CD4-positive, CD25-positive, alpha-beta regulatory T cell (primary cell): ENCODE results near the gene EDC3. TPM values are rescaled to one million over a fixed set of nuclear protein-coding genes. Genes with fewer than 3 reads are reported as not detected.

Experiments
- ATAC-seq, 2 donors: fragments of 150-1000 bp; cut with Tn5 transposase; one replicate each; pipeline ENCODE4 v1.10.0; 2021; ENCODE audit warnings: low read depth in 2 of 2, moderate number of reproducible peaks in 2 of 2, moderate library complexity in 1 of 2
- DNase-seq, 3 donors: peaks; one replicate each; pipeline versions ENCODE4 v3.0.0 to v3.0.0-alpha.2; 2012 to 2022; ENCODE audit warnings: mixed read lengths in 1 of 3
- H3K27ac ChIP-seq: one replicate; pipeline ENCODE4 v1.7.0; 2013; ENCODE audit warnings: mild to moderate bottlenecking, low read length; ENCODE audit not compliant: insufficient read depth, poor library complexity, severe bottlenecking
- H3K27me3 ChIP-seq: one replicate; pipeline ENCODE4 v1.7.0; 2013; ENCODE audit warnings: low read length; ENCODE audit not compliant: control insufficient read depth, insufficient read depth
- H3K36me3 ChIP-seq: one replicate; pipeline ENCODE4 v1.7.0; 2013; ENCODE audit warnings: mild to moderate bottlenecking, low read length, moderate library complexity; ENCODE audit not compliant: control insufficient read depth, insufficient read depth
- H3K4me1 ChIP-seq: 2 replicates; pipeline ENCODE4 v1.7.0; 2013; ENCODE audit warnings: mild to moderate bottlenecking, low read length; ENCODE audit not compliant: insufficient read depth, control insufficient read depth, poor library complexity, severe bottlenecking
- H3K4me3 ChIP-seq: one replicate; pipeline ENCODE4 v1.7.0; 2013; ENCODE audit warnings: low read depth, mild to moderate bottlenecking, low read length, moderate library complexity
- H3K9me3 ChIP-seq, 2 experiments: 1 replicate in 1 of 2; 2 replicates in 1 of 2; pipeline ENCODE4 v1.7.0; 2013; ENCODE audit warnings: low read length in 2 of 2, mild to moderate bottlenecking in 1 of 2, moderate library complexity in 1 of 2; ENCODE audit not compliant: control insufficient read depth in 2 of 2
- H3K27ac Mint-ChIP-seq, 3 donors: one replicate each; pipeline ENCODE4 v1.8.0; 2020 to 2022; ENCODE audit warnings: mild to moderate bottlenecking in 3 of 3, mixed read lengths in 3 of 3, moderate library complexity in 2 of 3
- H3K27me3 Mint-ChIP-seq: one replicate; pipeline ENCODE4 v1.8.0; 2022; ENCODE audit warnings: mild to moderate bottlenecking, mixed read lengths
- H3K36me3 Mint-ChIP-seq: one replicate; pipeline ENCODE4 v1.8.0; 2020; ENCODE audit warnings: mixed read lengths
- H3K4me1 Mint-ChIP-seq, 4 donors: one replicate each; pipeline ENCODE4 v1.8.0; 2020 to 2022; ENCODE audit warnings: mixed read lengths in 4 of 4, mild to moderate bottlenecking in 1 of 4
- H3K4me3 Mint-ChIP-seq, 4 donors: one replicate each; pipeline ENCODE4 v1.8.0; 2020 to 2022; ENCODE audit warnings: mild to moderate bottlenecking in 4 of 4, mixed read lengths in 4 of 4, moderate library complexity in 3 of 4
- H3K9me3 Mint-ChIP-seq, 7 donors: one replicate each; pipeline ENCODE4 v1.8.0; 2020 to 2022; ENCODE audit warnings: mixed read lengths in 7 of 7, mild to moderate bottlenecking in 3 of 7, moderate library complexity in 2 of 7
- polyA plus RNA-seq, 4 donors: library from polyadenylated mRNA; unstranded; fragments of 300-500 nt; fragmentation: Illumina TruSeq; gene quantifications; one replicate each; pipeline ENCODE4 v1.2.3, GENCODE V29; 2021
- total RNA-seq: library from RNA; stranded (reverse); gene quantifications from one replicate; pipeline ENCODE4 v1.2.3, GENCODE V29; 2022

EDC3 gene
- total and polyA plus RNA-seq, 5 donors from 2014 or later: 22.2 to 30.2 (median 25.9) TPM

GRCh38 chr15:74622758-74623157, 73.1 kb downstream of the EDC3 start:
- no peaks in the 10 kb centered on the region for H3K9me3 Mint-ChIP-seq
- no peak overlapping the region for H3K27ac Mint-ChIP-seq
- Histone ChIP-seq H3K9me3 (no peaks in the 10 kb centered on the region), H3K27ac (no peak overlapping the region), H3K36me3 (peaks cover 92% of the 10 kb centered on the region), H3K4me3 (no peak overlapping the region), H3K27me3 (no peaks in the 10 kb centered on the region), H3K4me1 (peaks cover 41% of the 10 kb centered on the region)
- peaks cover 48% of the 10 kb centered on the region for H3K36me3 Mint-ChIP-seq
- DNase-seq: no peak
- peak overlapping the region in 1 of 4 donors; percentile 25 for H3K4me3 Mint-ChIP-seq
- no peak for ATAC-seq
- H3K4me1 Mint-ChIP-seq: peaks cover 5 to 75% (median 29%) of the 10 kb centered on the region in 4 donors
- H3K27me3 Mint-ChIP-seq: no peaks in the 10 kb centered on the region

- Mint-ChIP-seq H3K27me3 (no peaks in the 10 kb centered on the region), H3K27ac (no peak overlapping the region), H3K36me3 (peaks cover 51% of the 10 kb centered on the region), H3K9me3 (no peaks in the 10 kb centered on the region), H3K4me1 (peaks cover 5 to 75% (median 35%) of the 10 kb centered on the region in 4 donors), H3K4me3 (no peak overlapping the region)
- Histone ChIP-seq H3K9me3 (no peaks in the 10 kb centered on the region), H3K27me3 (no peaks in the 10 kb centered on the region), H3K4me3 (no peak overlapping the region), H3K4me1 (peaks cover 44% of the 10 kb centered on the region), H3K36me3 (peaks cover 84% of the 10 kb centered on the region), H3K27ac (no peak overlapping the region)
- ATAC-seq (no peak), DNase-seq (no peak)
Measured at GRCh38 chr15:74621936-74622335, 73.9 kb downstream of the EDC3 start.

DNA sequence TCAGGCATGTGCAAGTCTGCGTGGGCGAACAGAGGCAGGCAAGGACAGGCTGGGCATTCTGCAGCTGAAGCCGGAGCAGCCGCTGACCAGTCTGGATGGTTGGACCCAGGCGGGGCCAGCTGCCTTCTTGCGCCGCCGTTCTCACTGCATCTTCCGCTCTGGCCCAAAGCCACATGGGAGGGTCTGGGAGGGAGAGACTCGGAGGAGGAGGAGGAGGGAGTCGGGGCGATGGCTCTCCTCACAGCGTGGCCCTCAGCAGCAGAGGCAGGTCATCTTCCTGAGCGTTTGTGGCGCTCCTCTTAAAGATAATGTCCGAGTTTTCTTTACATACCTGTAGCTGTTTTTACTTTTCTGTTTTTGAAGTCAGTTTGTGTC, 74.3 kb downstream of the EDC3 start:
- Histone ChIP-seq H3K36me3 (peaks cover 80% of the 10 kb centered on the region), H3K9me3 (no peaks in the 10 kb centered on the region), H3K4me3 (no peak overlapping the region), H3K27me3 (no peaks in the 10 kb centered on the region), H3K27ac (no peak overlapping the region), H3K4me1 (peaks cover 44% of the 10 kb centered on the region)
- peaks cover 5 to 75% (median 36%) of the 10 kb centered on the region in 4 donors for H3K4me1 Mint-ChIP-seq
- DNase-seq: no peak
- peak overlapping the region in 2 of 3 donors; percentile 45 to 68 for H3K27ac Mint-ChIP-seq
- ATAC-seq: no peak
- no peaks in the 10 kb centered on the region for H3K9me3 Mint-ChIP-seq
- H3K27me3 Mint-ChIP-seq: no peaks in the 10 kb centered on the region
- peaks cover 51% of the 10 kb centered on the region for H3K36me3 Mint-ChIP-seq
- peak overlapping the region in 1 of 4 donors; percentile 91 for H3K4me3 Mint-ChIP-seq

- DNase-seq (peak; percentile 63 to 87 (median 78)), ATAC-seq (peak; percentile 86 to 87)
- H3K27ac Mint-ChIP-seq: peak overlapping the region; percentile 45 to 92 (median 68)
- no peaks in the 10 kb centered on the region for H3K27me3 Mint-ChIP-seq
- peak overlapping the region; percentile 56 to 91 (median 84) for H3K4me3 Mint-ChIP-seq
- H3K36me3 Mint-ChIP-seq: peaks cover 45% of the 10 kb centered on the region
- H3K27me3 ChIP-seq: no peaks in the 10 kb centered on the region
- H3K9me3 ChIP-seq: no peaks in the 10 kb centered on the region
- H3K4me1 Mint-ChIP-seq: peaks cover 5 to 71% (median 37%) of the 10 kb centered on the region in 4 donors
- H3K9me3 Mint-ChIP-seq: no peaks in the 10 kb centered on the region
- no peak overlapping the region for H3K4me3 ChIP-seq
- peaks cover 44% of the 10 kb centered on the region for H3K4me1 ChIP-seq
- H3K27ac ChIP-seq: no peak overlapping the region
- H3K36me3 ChIP-seq: peaks cover 73% of the 10 kb centered on the region
Measured at GRCh38 chr15:74620636-74621545, 74.9 kb downstream of the EDC3 start.

DNA sequence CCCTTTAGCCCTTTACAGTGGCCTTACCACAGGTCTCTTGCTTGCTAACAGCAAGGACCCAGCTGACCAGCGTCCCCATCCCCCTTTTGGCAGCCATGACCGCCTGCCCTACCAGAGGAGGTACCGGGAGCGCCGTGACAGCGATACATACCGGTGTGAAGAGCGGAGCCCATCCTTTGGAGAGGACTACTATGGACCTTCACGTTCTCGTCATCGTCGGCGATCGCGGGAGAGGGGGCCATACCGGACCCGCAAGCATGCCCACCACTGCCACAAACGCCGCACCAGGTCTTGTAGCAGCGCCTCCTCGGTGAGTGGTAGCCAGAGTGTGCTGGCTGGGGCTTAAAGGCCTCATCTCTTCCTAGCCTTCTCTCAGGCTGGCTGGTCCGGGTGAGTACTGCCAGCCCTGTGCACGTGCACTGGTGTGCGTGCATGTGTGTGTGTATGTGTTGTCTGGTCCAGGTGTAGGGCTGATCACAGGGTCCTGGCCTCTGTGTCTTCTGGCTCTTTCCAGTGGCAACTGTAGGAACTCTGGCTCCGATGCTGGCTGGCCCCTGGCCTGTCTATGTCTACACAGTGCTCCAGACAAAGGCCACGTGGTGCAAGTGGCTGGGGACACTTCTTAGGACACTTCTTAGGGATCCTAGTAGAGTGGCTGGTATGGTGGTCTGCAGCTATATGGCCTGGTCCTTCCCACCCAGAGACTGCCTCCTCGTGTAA, 75.7 kb downstream of the EDC3 start:
- Mint-ChIP-seq H3K9me3 (no peaks in the 10 kb centered on the region), H3K4me1 (peaks cover 5 to 67% (median 35%) of the 10 kb centered on the region in 4 donors), H3K36me3 (peaks cover 41% of the 10 kb centered on the region), H3K27me3 (no peaks in the 10 kb centered on the region), H3K27ac (no peak overlapping the region), H3K4me3 (peak overlapping the region in 3 of 4 donors; percentile 35 to 91 (median 56))
- Histone ChIP-seq H3K27me3 (no peaks in the 10 kb centered on the region), H3K4me1 (peaks cover 47% of the 10 kb centered on the region), H3K36me3 (peaks cover 65% of the 10 kb centered on the region), H3K4me3 (no peak overlapping the region), H3K27ac (no peak overlapping the region), H3K9me3 (no peaks in the 10 kb centered on the region)
- DNase-seq (no peak), ATAC-seq (no peak)

DNA sequence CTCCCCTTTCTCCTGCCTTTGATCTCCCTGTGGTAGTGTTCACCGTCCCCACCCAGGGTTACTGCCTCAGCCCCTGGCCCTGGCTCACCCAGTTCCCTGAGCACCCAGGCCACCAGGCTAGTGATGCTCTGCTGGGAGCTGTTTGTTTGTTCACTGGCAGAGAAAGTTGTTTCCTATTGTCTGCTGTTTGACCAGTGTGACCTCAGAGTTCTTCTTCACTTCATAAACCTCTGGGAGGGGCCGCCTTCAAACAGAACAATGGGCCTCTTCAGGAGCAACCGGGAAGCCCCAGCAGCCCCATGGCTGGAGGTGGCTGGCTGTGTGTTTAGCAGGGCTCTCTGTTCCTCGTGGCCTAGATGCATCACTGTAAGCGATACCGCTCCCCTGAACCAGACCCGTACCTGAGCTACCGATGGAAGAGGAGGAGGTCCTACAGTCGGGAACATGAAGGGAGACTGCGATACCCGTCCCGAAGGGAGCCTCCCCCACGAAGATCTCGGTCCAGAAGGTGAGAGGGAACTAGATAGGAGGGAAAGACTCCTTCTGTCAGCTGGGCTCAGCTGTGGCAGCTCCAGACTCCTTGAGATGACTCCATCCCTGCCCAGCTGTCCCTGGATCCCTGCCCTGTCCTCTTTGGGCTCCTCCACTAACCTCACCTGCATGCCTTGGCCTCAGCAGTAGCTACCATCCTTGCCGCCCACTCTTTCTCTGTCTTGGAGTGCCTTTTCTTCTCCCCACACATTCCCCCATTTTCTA, 76.8 kb downstream of the EDC3 start:
- DNase-seq (no peak), ATAC-seq (no peak)
- Histone ChIP-seq H3K4me3 (no peak overlapping the region), H3K36me3 (peaks cover 55% of the 10 kb centered on the region), H3K9me3 (no peaks in the 10 kb centered on the region), H3K4me1 (peaks cover 50% of the 10 kb centered on the region), H3K27ac (no peak overlapping the region), H3K27me3 (no peaks in the 10 kb centered on the region)
- H3K9me3 Mint-ChIP-seq: no peaks in the 10 kb centered on the region
- peak overlapping the region; percentile 8 to 91 (median 52) for H3K4me3 Mint-ChIP-seq
- peak overlapping the region in 2 of 3 donors; percentile 56 to 95 for H3K27ac Mint-ChIP-seq
- H3K36me3 Mint-ChIP-seq: peaks cover 32% of the 10 kb centered on the region
- H3K27me3 Mint-ChIP-seq: no peaks in the 10 kb centered on the region
- H3K4me1 Mint-ChIP-seq: peaks cover 5 to 66% (median 35%) of the 10 kb centered on the region in 4 donors

- H3K36me3 ChIP-seq: peaks cover 34% of the 10 kb centered on the region
- H3K9me3 ChIP-seq: no peaks in the 10 kb centered on the region
- H3K9me3 Mint-ChIP-seq: no peaks in the 10 kb centered on the region
- DNase-seq (no peak), ATAC-seq (no peak)
- H3K4me3 ChIP-seq: peak overlapping the region; percentile 83
- no peaks in the 10 kb centered on the region for H3K27me3 Mint-ChIP-seq
- peaks cover 5 to 59% (median 37%) of the 10 kb centered on the region in 4 donors for H3K4me1 Mint-ChIP-seq
- peaks cover 50% of the 10 kb centered on the region for H3K4me1 ChIP-seq
- H3K36me3 Mint-ChIP-seq: peaks cover 20% of the 10 kb centered on the region
- H3K27ac Mint-ChIP-seq: peak overlapping the region; percentile 95 to 97 (median 96)
- H3K27ac ChIP-seq: peak overlapping the region; percentile 97
- H3K27me3 ChIP-seq: no peaks in the 10 kb centered on the region
- peak overlapping the region; percentile 93 to 99 (median 96) for H3K4me3 Mint-ChIP-seq
Measured at GRCh38 chr15:74616996-74617395, 78.8 kb downstream of the EDC3 start.
